Neural progenitor cell (in vitro differentiated cells): ENCODE results near the gene LPP.

Experiments used
- EZH2 ChIP-seq: fragments of 200-600 bp; sonication (generic); IDR thresholded peaks from 2 replicates; pipeline ENCODE4 v1.6.1; 2017; ENCODE audit warnings: antibody characterized with exemption, mild to moderate bottlenecking, moderate library complexity
- EZH2phosphoT487 ChIP-seq: fragments of 200-600 bp; sonication (generic); IDR thresholded peaks from 2 replicates; pipeline ENCODE4 v1.6.1; 2017; ENCODE audit warnings: antibody characterized with exemption
- TF ChIP-seq, protein P1 (sequence below): fragments of 200-600 bp; sonication (generic); IDR thresholded peaks from 2 replicates; pipeline ENCODE4 v1.5.1; 2017; ENCODE audit warnings: antibody characterized with exemption, mild to moderate bottlenecking

DNA sequence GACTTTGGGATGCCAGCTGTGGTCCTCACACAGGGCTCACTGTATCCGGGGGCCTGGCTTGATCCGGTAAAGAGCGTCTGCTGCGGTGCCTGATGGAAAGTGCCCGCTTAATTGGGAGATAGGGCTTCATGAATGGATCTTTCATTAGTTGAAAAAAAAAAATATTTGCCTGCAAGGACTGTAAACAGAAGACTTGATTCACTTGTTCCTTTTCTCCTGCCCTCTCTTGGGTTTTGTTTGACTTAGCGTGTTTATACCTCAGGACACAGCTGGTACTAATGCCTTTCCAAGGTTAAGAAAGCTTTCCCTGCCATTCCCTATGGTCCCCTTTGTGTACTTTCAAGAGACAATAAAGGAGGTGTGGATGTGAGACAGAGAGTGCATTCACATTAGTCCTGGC lies 493.3 kb downstream of the LPP start:
- TF ChIP-seq, protein P1, sequence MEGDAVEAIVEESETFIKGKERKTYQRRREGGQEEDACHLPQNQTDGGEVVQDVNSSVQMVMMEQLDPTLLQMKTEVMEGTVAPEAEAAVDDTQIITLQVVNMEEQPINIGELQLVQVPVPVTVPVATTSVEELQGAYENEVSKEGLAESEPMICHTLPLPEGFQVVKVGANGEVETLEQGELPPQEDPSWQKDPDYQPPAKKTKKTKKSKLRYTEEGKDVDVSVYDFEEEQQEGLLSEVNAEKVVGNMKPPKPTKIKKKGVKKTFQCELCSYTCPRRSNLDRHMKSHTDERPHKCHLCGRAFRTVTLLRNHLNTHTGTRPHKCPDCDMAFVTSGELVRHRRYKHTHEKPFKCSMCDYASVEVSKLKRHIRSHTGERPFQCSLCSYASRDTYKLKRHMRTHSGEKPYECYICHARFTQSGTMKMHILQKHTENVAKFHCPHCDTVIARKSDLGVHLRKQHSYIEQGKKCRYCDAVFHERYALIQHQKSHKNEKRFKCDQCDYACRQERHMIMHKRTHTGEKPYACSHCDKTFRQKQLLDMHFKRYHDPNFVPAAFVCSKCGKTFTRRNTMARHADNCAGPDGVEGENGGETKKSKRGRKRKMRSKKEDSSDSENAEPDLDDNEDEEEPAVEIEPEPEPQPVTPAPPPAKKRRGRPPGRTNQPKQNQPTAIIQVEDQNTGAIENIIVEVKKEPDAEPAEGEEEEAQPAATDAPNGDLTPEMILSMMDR: no peak
- TF ChIP-seq EZH2phosphoT487: no peak
- no peak for TF ChIP-seq EZH2
